Measurements from ENCODE around the gene BSCL2. TPM values are rescaled to one million over a fixed set of nuclear protein-coding genes. Genes with fewer than 3 reads are reported as not detected.

BSCL2 gene
- total RNA-seq, 1 donor from 2014 or later, result 34.6 TPM

- no peaks in the 10 kb centered on the region for H3K27me3 ChIP-seq
- H3K4me3 ChIP-seq, result peak overlapping the region; percentile 65
- no peak for TF ChIP-seq EZH2 (IDR thresholded peaks at IDR 0.05)
- TF ChIP-seq CTCF (IDR thresholded peaks at IDR 0.05), result no peak
- no peak for TF ChIP-seq EZH2phosphoT487 (IDR thresholded peaks at IDR 0.05)
- Mint-ChIP-seq H3K4me1 (peaks cover 28% of the 10 kb centered on the region), H3K36me3 (peaks cover 11% of the 10 kb centered on the region), H3K27me3 (ENCODE audit: insufficient read depth, low read depth) (peaks cover 5% of the 10 kb centered on the region), H3K27ac (peak overlapping the region; percentile 91), H3K4me3 (peak overlapping the region; percentile 99), H3K9me3 (no peaks in the 10 kb centered on the region)
- H3K9me3 ChIP-seq (ENCODE audit: low read depth), result no peaks in the 10 kb centered on the region
- DNase-seq (ENCODE audit: low spot score), result peak; percentile 73
- H3K36me3 ChIP-seq, result no peaks in the 10 kb centered on the region
- H3K27ac ChIP-seq, result peak overlapping the region; percentile 25
- H3K4me2 ChIP-seq, result peak overlapping the region; percentile 88
- H3F3A ChIP-seq (ENCODE audit: low read depth), result peaks cover 69% of the 10 kb centered on the region
- peaks cover 17% of the 10 kb centered on the region for H4K20me1 ChIP-seq (ENCODE audit: low read depth)
- peaks cover 53% of the 10 kb centered on the region for H3K79me2 ChIP-seq (ENCODE audit: low read depth)
- H3K9ac ChIP-seq, result peak overlapping the region; percentile 77
- H2AFZ ChIP-seq (replicated peaks), result no peak overlapping the region
- H3K4me1 ChIP-seq, result peaks cover 14% of the 10 kb centered on the region
Observed at GRCh38 chr11:62665599-62666258, 41.5 kb downstream of the BSCL2 start.

DNA sequence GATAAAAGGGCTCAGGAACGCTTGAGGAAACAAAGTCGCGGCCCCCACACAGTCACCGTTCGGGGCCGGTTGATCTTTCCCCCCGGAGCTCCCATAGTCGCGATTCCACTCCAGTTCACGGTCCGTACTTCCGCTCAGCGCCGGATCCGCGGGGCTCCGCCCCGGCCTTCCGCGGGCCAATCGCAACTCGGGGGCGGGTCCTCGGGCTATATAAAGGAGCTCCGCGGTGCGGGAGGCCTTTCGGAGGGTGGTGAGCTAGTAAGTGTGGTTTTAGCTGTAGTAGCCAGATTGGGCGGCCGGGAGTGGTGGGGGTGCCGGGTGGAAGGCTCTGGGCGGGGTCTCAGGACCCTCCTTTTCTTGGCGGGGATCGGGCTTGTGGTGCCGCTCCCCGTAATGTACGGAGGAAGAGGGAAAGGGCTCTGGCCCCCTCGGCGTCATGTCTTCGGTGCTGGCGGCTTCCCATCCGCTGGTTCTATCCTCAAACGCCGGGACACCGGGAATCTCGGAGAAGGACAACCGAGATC lies 42.1 kb downstream of the BSCL2 start, which contains the start of the genes C11orf98 and CSKMT:
Gene C11orf98, minus strand, starts transcription at position 136 of the 524 bp plus-strand sequence. Its CDS starts 41 bp downstream, at position 95.
Gene CSKMT, plus strand, starts transcription at position 238 of the 524 bp plus-strand sequence. CDS start 568 bp downstream, outside the sequence.
- peaks cover 49% of the 10 kb centered on the region for H3K79me2 ChIP-seq (ENCODE audit: low read depth)

DNA sequence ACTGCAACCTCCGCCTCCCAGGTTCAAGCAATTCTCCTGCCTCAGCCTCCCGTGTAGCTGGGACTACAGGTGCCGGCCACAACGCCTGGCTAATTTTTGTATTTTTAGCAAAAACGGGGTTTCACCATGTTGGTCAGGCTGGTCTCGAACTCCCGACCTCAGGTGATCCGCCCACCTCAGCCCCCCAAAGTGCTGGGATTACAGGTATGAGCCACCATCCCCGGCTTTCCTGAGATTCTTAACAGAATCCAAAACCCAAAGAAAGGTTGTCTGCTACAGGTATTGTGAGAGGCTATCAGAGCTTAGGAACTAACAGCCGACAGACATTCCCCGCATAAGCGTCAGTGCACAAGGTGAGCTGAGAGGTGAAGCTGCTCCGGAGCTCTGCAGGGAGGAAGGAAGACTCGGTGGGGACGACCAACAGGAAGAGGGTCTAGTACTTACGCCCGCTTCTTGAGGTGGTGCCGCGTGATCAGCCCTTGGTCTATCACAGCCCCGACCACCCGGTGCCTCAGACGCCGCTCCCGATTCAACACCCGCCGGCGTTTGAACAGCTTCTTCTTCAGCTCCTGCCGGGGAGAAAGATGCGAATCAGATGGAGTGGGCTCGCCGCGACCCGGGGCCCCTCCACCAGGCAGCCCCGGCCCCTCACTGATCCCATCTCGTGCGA lies 42.7 kb downstream of the BSCL2 start:
- H3K36me3 Mint-ChIP-seq, result peaks cover 11% of the 10 kb centered on the region
- H3K4me2 ChIP-seq, result peak overlapping the region; percentile 88

More for the DNA sequence above, 42.1 kb downstream of the BSCL2 start, which contains the start of the genes C11orf98 and CSKMT:
- no peaks in the 10 kb centered on the region for H3K36me3 ChIP-seq
- H3K4me1 Mint-ChIP-seq, result peaks cover 25% of the 10 kb centered on the region
- H3K9me3 Mint-ChIP-seq, result no peaks in the 10 kb centered on the region
- DNase-seq (ENCODE audit: low spot score), result peak; percentile 96
- H3K4me1 ChIP-seq, result peaks cover 14% of the 10 kb centered on the region
- H3K4me3 ChIP-seq, result peak within 1 kb of the TSS; percentile 65
- peak within 1 kb of the TSS; percentile 88 for H3K4me2 ChIP-seq
- peaks cover 63% of the 10 kb centered on the region for H3F3A ChIP-seq (ENCODE audit: low read depth)
- H3K9ac ChIP-seq, result peak within 1 kb of the TSS; percentile 77
- no peaks in the 10 kb centered on the region for H3K9me3 ChIP-seq (ENCODE audit: low read depth)
- H3K27ac ChIP-seq, result peak within 1 kb of the TSS; percentile 69
- peak within 1 kb of the TSS; percentile 91 for H3K27ac Mint-ChIP-seq
- peaks cover 17% of the 10 kb centered on the region for H4K20me1 ChIP-seq (ENCODE audit: low read depth)
- peak within 1 kb of the TSS; percentile 48 for H2AFZ ChIP-seq (replicated peaks)
- H3K27me3 ChIP-seq, result no peaks in the 10 kb centered on the region
- H3K27me3 Mint-ChIP-seq (ENCODE audit: insufficient read depth, low read depth), result peaks cover 5% of the 10 kb centered on the region
- TF ChIP-seq EZH2 (IDR thresholded peaks at IDR 0.05) (peak; percentile 33), CTCF (IDR thresholded peaks at IDR 0.05) (no peak), EZH2phosphoT487 (IDR thresholded peaks at IDR 0.05) (no peak)
- peaks cover 11% of the 10 kb centered on the region for H3K36me3 Mint-ChIP-seq
- H3K4me3 Mint-ChIP-seq, result peak within 1 kb of the TSS; percentile 99

More for the DNA sequence above, 42.7 kb downstream of the BSCL2 start:
- Histone ChIP-seq H3F3A (ENCODE audit: low read depth) (peaks cover 57% of the 10 kb centered on the region), H3K4me3 (peak overlapping the region; percentile 65), H3K27me3 (no peaks in the 10 kb centered on the region), H3K4me1 (peaks cover 14% of the 10 kb centered on the region), H4K20me1 (ENCODE audit: low read depth) (peaks cover 17% of the 10 kb centered on the region), H2AFZ (replicated peaks) (peak overlapping the region; percentile 48), H3K27ac (peak overlapping the region; percentile 69), H3K9ac (peak overlapping the region; percentile 50), H3K36me3 (no peaks in the 10 kb centered on the region), H3K9me3 (ENCODE audit: low read depth) (no peaks in the 10 kb centered on the region), H3K79me2 (ENCODE audit: low read depth) (peaks cover 49% of the 10 kb centered on the region)
- H3K4me3 Mint-ChIP-seq, result peak overlapping the region; percentile 99
- peaks cover 21% of the 10 kb centered on the region for H3K4me1 Mint-ChIP-seq
- H3K27me3 Mint-ChIP-seq (ENCODE audit: insufficient read depth, low read depth), result peaks cover 5% of the 10 kb centered on the region
- DNase-seq (ENCODE audit: low spot score), result no peak
- peak overlapping the region; percentile 87 for H3K27ac Mint-ChIP-seq
- H3K9me3 Mint-ChIP-seq, result no peaks in the 10 kb centered on the region
- no peak for TF ChIP-seq EZH2 (IDR thresholded peaks at IDR 0.05)
- no peak for TF ChIP-seq CTCF (IDR thresholded peaks at IDR 0.05)
- TF ChIP-seq EZH2phosphoT487 (IDR thresholded peaks at IDR 0.05), result no peak
